Measurements from ENCODE around the gene EPN2. TPM values are rescaled to one million over a fixed set of nuclear protein-coding genes. Genes with fewer than 3 reads are reported as not detected.

EPN2 gene
- total and polyA plus RNA-seq, 7 donors = 11.6 to 36.0 (median 25.3) TPM

DNA sequence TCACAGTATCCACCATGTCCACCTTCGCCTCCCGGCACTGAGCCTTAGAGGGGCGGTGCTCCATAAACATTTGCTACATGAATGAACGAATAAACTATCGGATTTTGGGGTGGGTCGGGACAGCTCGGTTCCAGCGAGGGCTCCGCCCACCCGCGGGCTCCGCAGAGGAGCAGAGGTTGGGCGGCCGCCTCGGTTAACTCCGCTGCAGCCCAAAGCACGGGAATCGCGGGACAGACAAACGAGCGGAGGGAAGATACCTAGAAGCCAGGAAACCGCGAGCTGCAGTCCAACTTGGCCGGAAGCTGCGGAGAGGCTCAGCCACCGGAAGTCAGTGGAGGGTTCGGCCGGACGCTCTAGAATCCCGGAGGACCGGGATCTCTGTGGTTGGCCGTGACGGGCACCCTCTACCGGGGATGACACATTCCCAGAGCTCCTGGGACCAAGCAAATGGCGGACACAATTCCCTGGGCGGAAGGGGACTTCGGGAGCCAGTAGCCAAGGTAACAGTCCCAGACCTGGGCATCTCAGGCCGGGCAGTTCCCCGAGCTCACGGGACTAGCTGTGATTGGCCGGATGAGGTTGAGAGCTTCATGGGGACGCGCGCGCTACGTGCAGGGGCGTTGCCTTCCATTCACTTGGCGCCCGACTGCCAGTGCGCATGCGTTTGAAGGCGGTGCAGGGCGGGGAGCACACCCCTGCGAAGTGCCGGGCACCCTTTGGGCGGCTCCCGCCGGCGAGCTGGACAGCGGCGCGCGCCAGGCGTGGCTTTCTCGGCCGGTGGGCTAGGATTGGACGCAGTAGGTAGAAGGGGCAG, 140.6 kb downstream of the EPN2 start:
- Histone ChIP-seq H3K4me1 (peaks cover 16% of the 10 kb centered on the region), H3K4me3 (peak overlapping the region; percentile 74), H3K36me3 (ENCODE audit: insufficient read depth in 1 of 2, low read depth in 1 of 2) (peaks cover 0 to 33% of the 10 kb centered on the region in 2 donors), H3K27me3 (ENCODE audit: insufficient read depth in 3 of 3, low read length in 2 of 3) (no peaks in the 10 kb centered on the region), H3K9me3 (no peaks in the 10 kb centered on the region), H3K27ac (peak overlapping the region; percentile 94)
- intact Hi-C loops (cut with DNase I) = no loop called here
- TF ChIP-seq, protein P1, sequence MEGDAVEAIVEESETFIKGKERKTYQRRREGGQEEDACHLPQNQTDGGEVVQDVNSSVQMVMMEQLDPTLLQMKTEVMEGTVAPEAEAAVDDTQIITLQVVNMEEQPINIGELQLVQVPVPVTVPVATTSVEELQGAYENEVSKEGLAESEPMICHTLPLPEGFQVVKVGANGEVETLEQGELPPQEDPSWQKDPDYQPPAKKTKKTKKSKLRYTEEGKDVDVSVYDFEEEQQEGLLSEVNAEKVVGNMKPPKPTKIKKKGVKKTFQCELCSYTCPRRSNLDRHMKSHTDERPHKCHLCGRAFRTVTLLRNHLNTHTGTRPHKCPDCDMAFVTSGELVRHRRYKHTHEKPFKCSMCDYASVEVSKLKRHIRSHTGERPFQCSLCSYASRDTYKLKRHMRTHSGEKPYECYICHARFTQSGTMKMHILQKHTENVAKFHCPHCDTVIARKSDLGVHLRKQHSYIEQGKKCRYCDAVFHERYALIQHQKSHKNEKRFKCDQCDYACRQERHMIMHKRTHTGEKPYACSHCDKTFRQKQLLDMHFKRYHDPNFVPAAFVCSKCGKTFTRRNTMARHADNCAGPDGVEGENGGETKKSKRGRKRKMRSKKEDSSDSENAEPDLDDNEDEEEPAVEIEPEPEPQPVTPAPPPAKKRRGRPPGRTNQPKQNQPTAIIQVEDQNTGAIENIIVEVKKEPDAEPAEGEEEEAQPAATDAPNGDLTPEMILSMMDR (IDR thresholded peaks at IDR 0.05) = no peak
- WGBS, 3 donors = 0 to 1% (median 0%) methylated on average over 67 of the region's 67 CpGs
- peak; percentile 99 to 100 for DNase-seq
- peak; percentile 93 to 98 (median 95) for ATAC-seq

DNA sequence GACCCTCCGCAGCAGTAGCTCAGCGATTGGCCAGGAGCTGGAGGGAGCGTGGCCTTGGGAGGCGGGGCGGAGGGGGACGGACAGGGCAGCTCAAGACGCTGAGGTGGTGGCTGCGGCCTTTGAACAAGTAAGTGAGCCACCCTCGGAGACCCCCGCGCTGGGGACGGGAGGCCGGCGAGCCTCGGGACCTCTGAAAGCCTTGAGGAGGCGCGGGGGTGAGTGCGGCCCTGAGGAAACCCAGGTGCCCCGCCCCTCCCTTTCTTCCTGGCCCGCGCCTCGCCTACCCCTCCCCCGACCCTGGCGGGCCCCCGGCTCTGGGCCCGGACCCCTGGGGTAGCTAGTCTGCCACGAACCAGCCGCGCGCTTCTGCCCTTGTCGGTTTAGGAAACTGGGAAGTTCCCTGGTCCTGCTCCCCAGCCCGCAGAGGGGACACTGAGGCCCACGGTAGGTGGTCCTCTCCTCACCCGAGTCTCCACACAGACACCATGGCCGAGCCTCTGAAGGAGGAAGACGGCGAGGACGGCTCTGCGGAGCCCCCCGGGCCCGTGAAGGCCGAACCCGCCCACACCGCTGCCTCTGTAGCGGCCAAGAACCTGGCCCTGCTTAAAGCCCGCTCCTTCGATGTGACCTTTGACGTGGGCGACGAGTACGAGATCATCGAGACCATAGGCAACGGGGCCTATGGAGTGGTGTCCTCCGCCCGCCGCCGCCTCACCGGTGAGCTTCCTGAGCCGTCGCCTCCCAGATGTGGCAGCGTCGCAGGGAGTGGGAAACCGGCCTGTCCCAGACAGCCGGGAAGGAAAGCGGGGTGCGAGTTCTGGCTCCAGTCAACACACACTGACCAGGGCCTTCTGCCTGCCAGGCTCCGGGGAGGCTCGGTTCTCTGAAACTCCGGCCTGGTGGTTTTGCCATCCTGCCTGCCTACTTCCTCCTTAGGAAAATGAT, 141.5 kb downstream of the EPN2 start, which contains the start of gene MAPK7:
Gene MAPK7 (plus strand): TSS at position 83 of the 945 bp plus-strand sequence. CDS start 403 bp downstream, at position 486.
- H3K27ac ChIP-seq = peak within 1 kb of the TSS; percentile 94
- H3K36me3 ChIP-seq (ENCODE audit: insufficient read depth in 1 of 2, low read depth in 1 of 2) = peaks cover 0 to 42% of the 10 kb centered on the region in 2 donors
- peak within 1 kb of the TSS; percentile 74 for H3K4me3 ChIP-seq
- DNase-seq = peak in 1 of 2 donors; percentile 55
- H3K9me3 ChIP-seq = no peaks in the 10 kb centered on the region
- peak; percentile 1 to 11 (median 5) for ATAC-seq
- WGBS, 3 donors = 4 to 7% (median 5%) methylated on average over 43 to 69 of the region's 69 CpGs
- H3K4me1 ChIP-seq = peaks cover 16% of the 10 kb centered on the region
- TF ChIP-seq, protein P1 (IDR thresholded peaks at IDR 0.05) = no peak
- H3K27me3 ChIP-seq (ENCODE audit: insufficient read depth in 3 of 3, low read length in 2 of 3) = no peaks in the 10 kb centered on the region
- intact Hi-C loops (cut with DNase I) = no loop called here

DNA sequence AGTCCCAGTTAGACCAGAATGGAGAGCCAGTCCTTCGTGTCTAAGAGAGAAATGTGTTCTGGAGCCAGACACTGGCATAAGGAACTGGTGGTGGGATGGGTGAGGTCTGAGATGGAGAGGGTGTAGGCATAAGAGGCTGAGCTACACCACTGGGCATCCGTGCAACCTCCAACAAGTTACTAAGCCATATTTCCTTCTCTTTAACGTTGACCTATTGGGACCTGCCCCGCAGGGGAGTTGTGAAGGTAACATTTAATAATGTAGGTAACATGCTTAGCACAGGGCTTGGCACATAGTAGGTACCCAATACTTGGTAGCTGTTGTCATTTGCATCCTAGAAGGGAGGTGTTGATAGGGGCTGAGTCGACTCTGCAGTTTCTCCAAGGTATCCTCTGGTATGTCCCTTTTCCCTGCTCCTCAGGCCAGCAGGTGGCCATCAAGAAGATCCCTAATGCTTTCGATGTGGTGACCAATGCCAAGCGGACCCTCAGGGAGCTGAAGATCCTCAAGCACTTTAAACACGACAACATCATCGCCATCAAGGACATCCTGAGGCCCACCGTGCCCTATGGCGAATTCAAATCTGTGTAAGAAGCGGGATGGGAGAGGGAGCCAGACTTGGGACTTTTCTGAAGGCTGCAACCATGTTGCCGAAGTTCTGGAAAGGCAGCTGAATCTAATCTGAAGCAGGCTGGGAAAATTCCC, 142.3 kb downstream of the EPN2 start:
- H3K4me3 ChIP-seq = peak overlapping the region; percentile 74
- H3K36me3 ChIP-seq (ENCODE audit: insufficient read depth in 1 of 2, low read depth in 1 of 2) = peaks cover 0 to 48% of the 10 kb centered on the region in 2 donors
- TF ChIP-seq, protein P1 (IDR thresholded peaks at IDR 0.05) = no peak
- H3K4me1 ChIP-seq = peaks cover 16% of the 10 kb centered on the region
- no peaks in the 10 kb centered on the region for H3K27me3 ChIP-seq (ENCODE audit: insufficient read depth in 3 of 3, low read length in 2 of 3)
- 72 to 80% (median 76%) methylated on average over 13 of the region's 13 CpGs for WGBS, 3 donors
- intact Hi-C loops (cut with DNase I) = no loop called here
- DNase-seq = peak in 1 of 2 donors; percentile 16
- H3K27ac ChIP-seq = no peak overlapping the region
- ATAC-seq = no peak
- H3K9me3 ChIP-seq = no peaks in the 10 kb centered on the region

DNA sequence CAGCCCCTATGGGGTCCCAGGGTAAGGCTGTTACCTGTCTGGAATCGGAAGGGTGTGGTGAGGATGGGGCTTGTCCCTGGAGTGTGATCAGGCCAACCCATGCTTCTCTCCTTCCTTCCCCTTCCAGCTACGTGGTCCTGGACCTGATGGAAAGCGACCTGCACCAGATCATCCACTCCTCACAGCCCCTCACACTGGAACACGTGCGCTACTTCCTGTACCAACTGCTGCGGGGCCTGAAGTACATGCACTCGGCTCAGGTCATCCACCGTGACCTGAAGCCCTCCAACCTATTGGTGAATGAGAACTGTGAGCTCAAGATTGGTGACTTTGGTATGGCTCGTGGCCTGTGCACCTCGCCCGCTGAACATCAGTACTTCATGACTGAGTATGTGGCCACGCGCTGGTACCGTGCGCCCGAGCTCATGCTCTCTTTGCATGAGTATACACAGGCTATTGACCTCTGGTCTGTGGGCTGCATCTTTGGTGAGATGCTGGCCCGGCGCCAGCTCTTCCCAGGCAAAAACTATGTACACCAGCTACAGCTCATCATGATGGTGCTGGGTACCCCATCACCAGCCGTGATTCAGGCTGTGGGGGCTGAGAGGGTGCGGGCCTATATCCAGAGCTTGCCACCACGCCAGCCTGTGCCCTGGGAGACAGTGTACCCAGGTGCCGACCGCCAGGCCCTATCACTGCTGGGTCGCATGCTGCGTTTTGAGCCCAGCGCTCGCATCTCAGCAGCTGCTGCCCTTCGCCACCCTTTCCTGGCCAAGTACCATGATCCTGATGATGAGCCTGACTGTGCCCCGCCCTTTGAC, 143.5 kb downstream of the EPN2 start:
- Histone ChIP-seq H3K27ac (no peak overlapping the region), H3K4me1 (peaks cover 19% of the 10 kb centered on the region), H3K36me3 (ENCODE audit: insufficient read depth in 1 of 2, low read depth in 1 of 2) (peaks cover 0 to 60% of the 10 kb centered on the region in 2 donors), H3K9me3 (no peaks in the 10 kb centered on the region), H3K27me3 (ENCODE audit: insufficient read depth in 3 of 3, low read length in 2 of 3) (no peaks in the 10 kb centered on the region), H3K4me3 (no peak overlapping the region)
- intact Hi-C loops (cut with DNase I) = no loop called here
- ATAC-seq (no peak), DNase-seq (peak in 1 of 2 donors; percentile 21)
- TF ChIP-seq, protein P1 (IDR thresholded peaks at IDR 0.05) = no peak
- WGBS, 3 donors = 88 to 93% (median 88%) methylated on average over 29 of the region's 29 CpGs

Measured in psoas muscle (tissue), 8 donors.